SK-N-SH (cell line): ENCODE data around the gene LNX2. TPM values are rescaled to one million over a fixed set of nuclear protein-coding genes. Genes with fewer than 3 reads are reported as not detected.
"Not testable (repeated sequence)": the region's sequence is repeated elsewhere in the genome, so short reads cannot be mapped to it uniquely, and the experiment has no call there.

Experiments
- CTCF ChIA-PET: fragments of 300-600, 350-600 bp; formaldehyde crosslinking; extraction: SDS; loops from one replicate; lab custom pipeline; 2021; lab: Yijun Ruan, JAX
- POLR2A ChIA-PET: fragments of 350-600 bp; sonication (Branson Sonifier 250); formaldehyde crosslinking; extraction: SDS; loops from one replicate; lab custom pipeline; 2020; ENCODE audit warnings: antibody characterized with exemption, inconsistent platforms; lab: Yijun Ruan, JAX
- DNase-seq: peaks from one replicate; pipeline ENCODE4 v3.0.0; 2012
- H2AFZ ChIP-seq: fragments of 200-600 bp; sonication (generic); 2 replicates; pipeline ENCODE4 v1.8.1; 2016; ENCODE audit warnings: antibody characterized with exemption, mild to moderate bottlenecking, low read depth
- H3F3A ChIP-seq: fragments of 200-600 bp; sonication (generic); replicated peaks from 2 replicates; pipeline ENCODE3; 2016; ENCODE audit warnings: antibody characterized with exemption, mild to moderate bottlenecking; ENCODE audit not compliant: insufficient read depth
- H3K27ac ChIP-seq, 2 experiments: fragments of 200-500 bp in 1 of 2; fragments of 200-600 bp in 1 of 2; sonication (Bioruptor generic) in 1 of 2; sonication (generic), shearing (Covaris generic) in 1 of 2; 2 replicates each; pipeline versions ENCODE4 v1.5.1 to v1.6.1; 2014 to 2016; ENCODE audit warnings: low read depth in 2 of 2, inconsistent platforms in 1 of 2, low read length in 1 of 2, mild to moderate bottlenecking in 1 of 2, mixed read lengths in 1 of 2
- H3K27me3 ChIP-seq: fragments of 200-600 bp; sonication (generic), shearing (Covaris generic); 2 replicates; pipeline ENCODE4 v1.6.1; 2016; ENCODE audit warnings: mixed run types; ENCODE audit not compliant: insufficient read depth
- H3K36me3 ChIP-seq, 2 experiments: fragments of 200-500 bp in 1 of 2; fragments of 200-600 bp in 1 of 2; sonication (Bioruptor generic) in 1 of 2; sonication (generic) in 1 of 2; replicated peaks in 1 of 2; 2 replicates each; pipeline versions ENCODE3 to v1.5.1; 2014 to 2016; ENCODE audit warnings: low read length in 1 of 2, mild to moderate bottlenecking in 1 of 2; ENCODE audit not compliant: insufficient read depth in 2 of 2, control insufficient read depth in 1 of 2
- H3K4me1 ChIP-seq, 2 experiments: fragments of 200-500 bp in 1 of 2; fragments of 200-600 bp in 1 of 2; sonication (Bioruptor generic) in 1 of 2; sonication (generic), shearing (Covaris generic) in 1 of 2; 2 replicates each; pipeline versions ENCODE4 v1.5.1 to v1.6.1; 2014 to 2016; ENCODE audit warnings: low read depth in 1 of 2, low read length in 1 of 2, mixed run types in 1 of 2; ENCODE audit not compliant: insufficient read depth in 2 of 2, control insufficient read depth in 1 of 2
- H3K4me2 ChIP-seq: fragments of 200-600 bp; sonication (generic), shearing (Covaris generic); 2 replicates; pipeline ENCODE4 v1.6.1; 2017; ENCODE audit warnings: mixed run types
- H3K4me3 ChIP-seq, 2 experiments: fragments of 200-500 bp in 1 of 2; fragments of 200-600 bp in 1 of 2; sonication (Bioruptor generic) in 1 of 2; sonication (generic), shearing (Covaris generic) in 1 of 2; 2 replicates each; pipeline versions ENCODE4 v1.5.1 to v1.8.1; 2014 to 2016; ENCODE audit warnings: low read depth in 2 of 2, inconsistent platforms in 1 of 2, low read length in 1 of 2, mild to moderate bottlenecking in 1 of 2, mixed read lengths in 1 of 2, moderate library complexity in 1 of 2
- H3K79me2 ChIP-seq: fragments of 200-600 bp; sonication (generic); 2 replicates; pipeline ENCODE4 v1.8.1; 2017; ENCODE audit warnings: mild to moderate bottlenecking; ENCODE audit not compliant: insufficient read depth
- H3K9ac ChIP-seq: fragments of 200-600 bp; sonication (generic); 2 replicates; pipeline ENCODE4 v1.6.1; 2017; ENCODE audit warnings: mixed run types
- H3K9me2 ChIP-seq: fragments of 200-600 bp; sonication (generic); 2 replicates; pipeline ENCODE4 v1.6.1; 2017; ENCODE audit warnings: mixed run types
- H3K9me3 ChIP-seq: fragments of 200-600 bp; sonication (generic); 2 replicates; pipeline ENCODE4 v1.6.1; 2017; ENCODE audit warnings: mixed run types, mild to moderate bottlenecking, moderate library complexity
- H4K20me1 ChIP-seq: fragments of 200-600 bp; sonication (generic); 2 replicates; pipeline ENCODE4 v1.6.1; 2017; ENCODE audit warnings: mild to moderate bottlenecking, mixed run types; ENCODE audit not compliant: insufficient read depth
- CTCF ChIP-seq: fragments of 200-600 bp; sonication (generic); IDR thresholded peaks from 2 replicates; pipeline ENCODE4 v1.6.1; 2017; ENCODE audit warnings: antibody characterized with exemption, mild to moderate bottlenecking, moderate library complexity
- EZH2phosphoT487 ChIP-seq: fragments of 200-600 bp; sonication (generic); IDR thresholded peaks from 2 replicates; pipeline ENCODE4 v1.6.1; 2017; ENCODE audit warnings: low read depth, mixed run types, mild to moderate bottlenecking, antibody characterized with exemption, moderate library complexity, borderline replicate concordance
- MEF2A ChIP-seq: IDR thresholded peaks from 2 replicates; pipeline ENCODE4 v1.4.0; 2012; ENCODE audit warnings: low read depth, borderline replicate concordance
- NFIC ChIP-seq: IDR thresholded peaks from 2 replicates; pipeline ENCODE4 v1.4.0; 2012; ENCODE audit warnings: borderline replicate concordance
- SMC3 ChIP-seq: IDR thresholded peaks from 2 replicates; pipeline ENCODE4 v1.6.1; 2012; ENCODE audit warnings: low read depth, low read length, improper control_type of control experiment
- USF1 ChIP-seq: IDR thresholded peaks from 2 replicates; pipeline ENCODE4 v1.4.0; 2012; ENCODE audit warnings: low read depth, borderline replicate concordance
- WGBS: methylation state at CpG from one replicate; pipeline ENCODE4 v1.1.6; 2017; ENCODE audit warnings: low lambda C conversion rate; 5-methylcytosine and 5-hydroxymethylcytosine counted together
- polyA plus RNA-seq, 3 experiments: library from polyadenylated mRNA; depleted of rRNA; stranded (reverse); fragments of >200 nt; gene quantifications; 2 replicates each; pipeline ENCODE4 v1.2.3, GENCODE V29; 2012
- TF ChIP-seq, protein P1 (sequence below): IDR thresholded peaks from 2 replicates; pipeline ENCODE4 v1.6.1; 2012; ENCODE audit warnings: mild to moderate bottlenecking, low read depth, low read length, moderate library complexity
- TF ChIP-seq, protein P2 (sequence below): fragments of 150-350 bp; IDR thresholded peaks from 2 replicates; pipeline ENCODE4 v1.6.1; 2017; ENCODE audit warnings: antibody characterized with exemption, low read length, low read depth, borderline replicate concordance

The LNX2 gene
- polyA plus RNA-seq, 1 of the 3 experiments (the other 2 are of a cell fraction): 3.7 TPM

- H2AFZ ChIP-seq, DNase-seq, H3K27ac ChIP-seq, H3K27me3 ChIP-seq, H3K4me2 ChIP-seq, H3K9me3 ChIP-seq, H3F3A ChIP-seq, H3K4me3 ChIP-seq, H3K4me1 ChIP-seq, H3K9me2 ChIP-seq, H3K9ac ChIP-seq: not testable (repeated sequence)
- peaks cover 77% of the 10 kb centered on the region for H3K79me2 ChIP-seq
- POLR2A ChIA-PET: interaction anchor here (0.7 kb wide), 1 partner anchor 703 kb away, joined by 3 read pairs; no protein-coding TSS in a partner anchor
- peaks cover 33 to 38% of the 10 kb centered on the region in 2 experiments for H3K36me3 ChIP-seq
- 96% methylated on average over 4 of the region's 4 CpGs for WGBS
- H4K20me1 ChIP-seq: peaks cover 58% of the 10 kb centered on the region
- CTCF ChIA-PET: interaction anchor here (1.0 to 1.8 kb wide), 2 partner anchors 8 to 12 kb away, joined by 3 to 5 read pairs; partner anchors contain the start of gene LNX2
Measured at GRCh38 chr13:27628766-27629165, 8.4 kb upstream of the LNX2 start.

DNA sequence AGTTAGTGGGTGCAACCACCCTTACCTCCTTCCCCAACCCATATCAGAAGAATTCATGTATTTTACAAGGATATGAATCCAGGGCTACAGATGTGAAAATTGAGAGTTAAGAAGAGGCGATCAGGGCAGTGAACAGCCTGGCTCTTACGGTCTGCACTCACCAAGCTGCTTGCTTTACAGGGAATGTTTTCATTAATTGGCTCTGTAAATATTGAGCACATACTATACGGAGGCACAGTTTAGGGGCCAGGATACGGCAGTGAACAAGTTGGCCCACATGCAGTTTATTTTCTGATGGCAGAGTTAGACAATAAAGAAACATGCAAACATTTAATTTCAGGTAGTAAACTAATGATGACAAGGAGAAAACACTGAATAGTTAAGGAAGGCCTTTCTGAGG lies 7.8 kb upstream of the LNX2 start:
- no peak for TF ChIP-seq CTCF
- TF ChIP-seq EZH2phosphoT487: no peak
- TF ChIP-seq, all 33 proteins: peak for 0
- H2AFZ ChIP-seq: no peak overlapping the region
- peaks cover 4% of the 10 kb centered on the region for H3F3A ChIP-seq
- H3K4me1 ChIP-seq: peaks cover 0 to 3% of the 10 kb centered on the region in 2 experiments; a peak in 2 of 4 replicates
- no peak overlapping the region for H3K9ac ChIP-seq
- ChIA-PET CTCF (no interaction called here), POLR2A (interaction anchor here (0.7 kb wide), 1 partner anchor 703 kb away, joined by 3 read pairs; no protein-coding TSS in a partner anchor)
- no peak overlapping the region for H3K27ac ChIP-seq
- WGBS: 79% methylated on average over 4 of the region's 4 CpGs
- H3K36me3 ChIP-seq: peaks cover 38 to 43% of the 10 kb centered on the region in 2 experiments
- H3K79me2 ChIP-seq: peaks cover 80% of the 10 kb centered on the region
- no peak overlapping the region for H3K4me2 ChIP-seq
- peaks cover 60% of the 10 kb centered on the region for H4K20me1 ChIP-seq
- no peak overlapping the region for H3K4me3 ChIP-seq
- no peaks in the 10 kb centered on the region for H3K9me2 ChIP-seq
- DNase-seq: no peak
- no peaks in the 10 kb centered on the region for H3K27me3 ChIP-seq
- H3K9me3 ChIP-seq: no peaks in the 10 kb centered on the region

- POLR2A ChIA-PET: interaction anchor here (0.6 kb wide), 1 partner anchor 184 kb away, joined by 3 read pairs; no protein-coding TSS in a partner anchor
- peaks cover 83% of the 10 kb centered on the region for H3K79me2 ChIP-seq
- 96% methylated on average over 3 of the region's 3 CpGs for WGBS
- DNase-seq: no peak
- no peak overlapping the region for H2AFZ ChIP-seq
- no peaks in the 10 kb centered on the region for H3K9me2 ChIP-seq
- H4K20me1 ChIP-seq: peaks cover 62% of the 10 kb centered on the region
- no peaks in the 10 kb centered on the region for H3K27me3 ChIP-seq
- H3K9ac ChIP-seq: no peak overlapping the region
- no peaks in the 10 kb centered on the region for H3K9me3 ChIP-seq
- CTCF ChIA-PET: no interaction called here
- peaks cover 41 to 42% of the 10 kb centered on the region in 2 experiments for H3K36me3 ChIP-seq
- no peak overlapping the region for H3K27ac ChIP-seq
- no peak for TF ChIP-seq SMC3
- TF ChIP-seq MEF2A: no peak
- TF ChIP-seq, protein P1, sequence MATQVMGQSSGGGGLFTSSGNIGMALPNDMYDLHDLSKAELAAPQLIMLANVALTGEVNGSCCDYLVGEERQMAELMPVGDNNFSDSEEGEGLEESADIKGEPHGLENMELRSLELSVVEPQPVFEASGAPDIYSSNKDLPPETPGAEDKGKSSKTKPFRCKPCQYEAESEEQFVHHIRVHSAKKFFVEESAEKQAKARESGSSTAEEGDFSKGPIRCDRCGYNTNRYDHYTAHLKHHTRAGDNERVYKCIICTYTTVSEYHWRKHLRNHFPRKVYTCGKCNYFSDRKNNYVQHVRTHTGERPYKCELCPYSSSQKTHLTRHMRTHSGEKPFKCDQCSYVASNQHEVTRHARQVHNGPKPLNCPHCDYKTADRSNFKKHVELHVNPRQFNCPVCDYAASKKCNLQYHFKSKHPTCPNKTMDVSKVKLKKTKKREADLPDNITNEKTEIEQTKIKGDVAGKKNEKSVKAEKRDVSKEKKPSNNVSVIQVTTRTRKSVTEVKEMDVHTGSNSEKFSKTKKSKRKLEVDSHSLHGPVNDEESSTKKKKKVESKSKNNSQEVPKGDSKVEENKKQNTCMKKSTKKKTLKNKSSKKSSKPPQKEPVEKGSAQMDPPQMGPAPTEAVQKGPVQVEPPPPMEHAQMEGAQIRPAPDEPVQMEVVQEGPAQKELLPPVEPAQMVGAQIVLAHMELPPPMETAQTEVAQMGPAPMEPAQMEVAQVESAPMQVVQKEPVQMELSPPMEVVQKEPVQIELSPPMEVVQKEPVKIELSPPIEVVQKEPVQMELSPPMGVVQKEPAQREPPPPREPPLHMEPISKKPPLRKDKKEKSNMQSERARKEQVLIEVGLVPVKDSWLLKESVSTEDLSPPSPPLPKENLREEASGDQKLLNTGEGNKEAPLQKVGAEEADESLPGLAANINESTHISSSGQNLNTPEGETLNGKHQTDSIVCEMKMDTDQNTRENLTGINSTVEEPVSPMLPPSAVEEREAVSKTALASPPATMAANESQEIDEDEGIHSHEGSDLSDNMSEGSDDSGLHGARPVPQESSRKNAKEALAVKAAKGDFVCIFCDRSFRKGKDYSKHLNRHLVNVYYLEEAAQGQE: no peak
- TF ChIP-seq NFIC: no peak
- no peak for TF ChIP-seq USF1
- TF ChIP-seq, protein P2, sequence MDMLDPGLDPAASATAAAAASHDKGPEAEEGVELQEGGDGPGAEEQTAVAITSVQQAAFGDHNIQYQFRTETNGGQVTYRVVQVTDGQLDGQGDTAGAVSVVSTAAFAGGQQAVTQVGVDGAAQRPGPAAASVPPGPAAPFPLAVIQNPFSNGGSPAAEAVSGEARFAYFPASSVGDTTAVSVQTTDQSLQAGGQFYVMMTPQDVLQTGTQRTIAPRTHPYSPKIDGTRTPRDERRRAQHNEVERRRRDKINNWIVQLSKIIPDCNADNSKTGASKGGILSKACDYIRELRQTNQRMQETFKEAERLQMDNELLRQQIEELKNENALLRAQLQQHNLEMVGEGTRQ: no peak
- peaks cover 4% of the 10 kb centered on the region for H3F3A ChIP-seq
- peaks cover 0 to 9% of the 10 kb centered on the region in 2 experiments; a peak in 2 of 4 replicates for H3K4me1 ChIP-seq
- no peak overlapping the region for H3K4me3 ChIP-seq
- H3K4me2 ChIP-seq: no peak overlapping the region
Measured at GRCh38 chr13:27627380-27627779, 7.1 kb upstream of the LNX2 start.
